HG03159 (cell line): ENCODE data around the gene ADAMTS17.

Source experiments
- ATAC-seq: cut with Tn5 transposase; IDR thresholded peaks from one replicate; pipeline ENCODE4 v1.9.1; 2021; ENCODE audit warnings: mild to moderate bottlenecking, moderate library complexity; ENCODE audit not compliant: unreplicated experiment

ADAMTS17 gene

DNA sequence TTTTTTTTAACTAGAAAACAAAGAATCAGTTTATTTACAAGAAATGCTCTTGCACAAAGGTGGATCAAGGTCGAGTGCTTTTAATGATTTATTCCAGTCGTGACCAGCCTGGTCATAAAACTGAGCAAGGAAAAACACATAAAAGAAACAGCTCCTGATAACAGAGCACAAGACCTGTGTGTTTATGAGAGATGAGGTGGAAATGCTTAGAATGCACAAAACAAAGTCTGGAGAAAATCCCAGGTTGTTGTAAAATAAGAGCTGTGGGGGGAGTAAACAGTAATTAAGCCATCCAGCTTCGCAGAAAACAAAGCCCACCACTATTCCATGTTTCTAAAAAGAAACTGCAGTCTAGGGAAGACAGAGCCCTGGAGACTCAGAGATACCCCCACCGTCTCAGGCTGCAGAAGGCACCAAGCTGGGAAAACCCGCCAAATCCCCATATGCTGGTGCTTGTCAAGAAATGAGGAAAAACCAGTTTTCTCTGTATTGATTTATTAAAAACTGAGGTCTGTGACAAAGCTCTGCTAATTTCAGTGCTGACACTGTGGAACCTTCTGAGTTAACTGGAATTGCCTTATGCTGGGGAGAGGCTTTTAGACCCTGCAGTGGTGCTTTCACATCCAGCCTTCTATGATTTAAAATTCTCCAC is 139.3 kb downstream of the ADAMTS17 start:
- no peak for ATAC-seq

DNA sequence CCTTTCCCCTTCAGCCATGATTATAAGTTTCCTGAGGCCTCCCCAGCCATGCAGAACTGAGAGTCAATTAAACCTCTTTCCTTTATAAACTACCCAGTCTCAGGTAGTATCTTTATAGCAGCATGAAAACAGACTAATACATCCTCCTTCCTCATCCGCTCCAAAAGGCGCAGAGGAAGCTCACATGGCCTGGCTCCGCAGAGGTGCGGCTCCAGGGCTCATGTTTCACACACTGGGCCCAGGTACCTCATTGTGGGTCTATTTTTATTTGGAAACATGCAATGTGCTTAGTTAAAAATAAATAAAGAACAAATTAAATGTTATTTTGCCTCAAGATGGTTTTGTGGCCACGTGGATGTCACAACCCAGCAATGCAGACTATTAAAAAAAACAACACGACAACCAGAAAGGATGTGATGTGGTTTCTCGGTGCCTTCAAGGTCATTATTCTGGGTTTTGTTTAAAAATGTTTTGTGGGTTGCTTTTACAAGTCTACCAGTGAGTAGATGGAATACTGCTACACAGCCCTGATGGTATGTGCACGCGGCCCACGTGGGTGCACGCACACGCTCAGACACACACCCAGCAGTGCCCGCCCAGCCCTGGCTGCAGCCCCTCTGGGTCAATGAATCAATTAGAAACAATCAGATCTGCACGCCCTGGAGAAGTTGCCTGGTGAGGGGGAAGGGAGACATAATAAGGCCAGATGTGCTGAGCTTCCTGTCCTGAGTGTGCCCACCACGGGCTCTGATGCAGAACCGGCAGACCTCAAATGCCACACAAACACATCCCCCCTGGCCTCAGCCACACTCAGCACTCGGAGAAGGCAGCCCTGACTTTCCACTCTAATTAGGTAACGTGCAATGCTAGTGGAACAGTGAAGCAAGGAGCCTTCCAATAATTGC is 140.1 kb downstream of the ADAMTS17 start:
- ATAC-seq = no peak

DNA sequence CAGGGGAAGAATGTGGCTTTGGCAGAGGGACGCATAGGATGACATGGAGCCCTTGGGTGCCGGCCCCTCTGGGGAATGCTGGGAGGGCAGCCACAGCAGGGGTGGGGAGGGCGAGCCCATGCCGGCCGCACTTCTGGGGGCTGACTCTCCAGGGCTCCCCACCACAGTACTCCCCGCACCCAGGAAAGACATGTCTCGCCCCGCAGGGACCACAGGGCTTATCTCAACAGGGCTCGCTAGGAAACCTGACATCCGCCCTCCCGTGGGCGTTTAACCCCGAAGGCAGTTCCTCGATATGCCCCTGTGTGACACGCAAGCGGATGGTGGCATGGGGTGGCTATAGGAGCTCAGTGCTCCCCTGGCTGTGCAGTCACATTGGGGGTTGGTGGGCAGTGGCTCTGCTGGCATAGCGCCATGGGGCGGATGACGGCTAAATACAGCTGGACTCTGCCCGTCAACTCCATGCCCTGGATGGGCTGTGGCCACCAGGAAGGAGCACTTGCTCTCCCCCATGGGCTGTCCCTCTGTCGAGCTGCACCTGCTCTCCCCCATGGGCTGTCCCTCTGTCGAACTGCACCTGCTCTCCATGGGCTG is 141.4 kb downstream of the ADAMTS17 start:
- ATAC-seq = no peak

DNA sequence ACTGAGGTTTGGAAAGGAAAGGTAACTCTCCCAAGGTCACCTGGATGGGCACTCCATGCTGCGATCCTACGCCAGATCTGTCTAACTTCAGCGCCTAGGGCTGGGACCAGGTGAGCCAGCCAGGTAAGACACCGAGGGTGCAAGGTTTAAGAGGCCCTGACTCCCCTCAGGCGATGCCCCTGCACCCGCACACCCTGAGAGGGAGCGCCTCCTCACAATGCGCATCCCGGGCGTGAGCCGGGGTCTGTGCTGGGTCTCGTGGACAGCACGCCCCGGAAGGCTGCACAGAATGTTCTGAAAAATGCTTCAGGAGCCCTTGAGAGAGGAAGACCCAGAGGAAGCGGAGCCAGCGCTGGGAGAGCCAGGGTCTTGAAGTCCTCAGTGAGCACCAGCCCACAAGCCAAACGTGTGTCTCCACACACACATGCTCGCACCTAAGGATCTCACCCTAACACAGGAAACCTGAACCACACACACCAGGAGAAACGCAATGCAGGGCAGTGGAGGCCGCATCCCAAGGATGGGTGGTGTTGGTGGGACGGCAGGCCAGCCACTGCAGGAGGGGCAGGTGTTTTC is 142.0 kb downstream of the ADAMTS17 start:
- ATAC-seq = no peak

DNA sequence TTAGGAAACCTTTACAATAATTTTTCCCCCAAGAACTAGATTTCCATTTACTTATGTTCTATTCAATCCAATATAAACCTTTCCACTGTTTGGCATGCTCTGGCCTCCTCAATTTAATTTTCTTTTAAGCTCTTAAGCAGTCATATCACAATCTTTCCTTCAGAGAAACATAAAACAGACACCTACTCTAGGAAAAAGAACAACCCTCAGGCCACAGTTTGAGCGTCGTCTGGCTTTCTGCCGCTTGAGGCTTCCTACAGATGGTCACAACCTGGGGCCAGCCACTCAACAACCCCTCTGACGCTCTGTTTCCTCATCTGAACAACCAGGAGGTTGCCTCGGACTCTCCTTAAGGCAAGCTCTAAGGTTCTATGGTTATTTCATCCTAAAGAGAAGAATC is 143.3 kb downstream of the ADAMTS17 start:
- no peak for ATAC-seq

DNA sequence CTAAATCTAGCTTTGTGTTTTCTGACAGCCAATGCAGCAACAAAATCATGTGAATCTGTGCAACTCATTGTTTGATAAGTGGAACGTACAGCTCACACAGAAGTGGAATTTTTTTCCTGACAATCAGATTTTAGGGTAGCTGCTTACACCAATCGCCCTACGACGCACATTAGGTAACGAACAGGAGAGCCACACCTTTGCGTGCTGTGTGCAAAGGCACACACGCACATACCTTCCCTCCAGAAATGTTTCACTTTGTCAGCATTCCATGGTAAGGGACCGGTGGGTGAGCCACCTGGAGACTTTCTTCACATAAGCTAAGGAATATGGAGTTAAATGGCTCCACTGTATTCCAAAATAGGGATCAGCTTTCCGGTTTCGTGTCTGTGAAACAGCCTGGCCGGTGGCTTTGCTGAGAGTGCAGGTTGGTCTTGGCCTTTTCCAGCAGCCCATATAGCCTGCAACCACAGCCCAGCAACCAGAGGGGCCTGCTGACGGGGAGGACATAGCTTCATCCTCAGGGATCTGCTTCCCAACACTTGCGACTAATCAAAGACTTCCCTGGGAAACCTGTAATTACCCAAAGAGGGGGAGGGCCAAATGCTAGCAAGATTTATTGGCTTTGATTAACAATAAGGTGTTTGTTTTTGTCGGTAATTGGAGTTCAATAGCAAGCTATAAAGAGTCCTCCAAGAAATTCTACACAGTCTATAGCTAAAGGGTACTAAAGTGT is 145.3 kb downstream of the ADAMTS17 start:
- ATAC-seq = no peak

DNA sequence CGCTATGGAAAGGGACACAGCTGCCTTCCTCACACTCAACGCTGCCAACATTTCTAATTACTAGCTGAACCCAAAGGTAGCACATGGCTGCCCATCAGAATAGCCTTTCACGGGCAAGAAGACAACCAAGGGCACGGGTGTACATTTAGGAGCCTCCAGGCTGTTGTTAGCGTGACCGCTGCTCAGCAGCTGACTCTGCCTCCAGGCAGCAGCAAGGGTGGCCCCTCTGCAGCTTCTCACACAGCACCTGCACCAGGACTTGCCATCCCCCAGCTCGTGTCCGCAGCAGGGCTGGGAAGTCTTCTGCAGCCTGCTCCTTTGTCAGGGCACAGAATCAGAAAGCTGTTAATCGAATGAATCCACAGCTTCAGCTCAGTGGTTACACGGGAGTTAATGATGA is 146.8 kb downstream of the ADAMTS17 start:
- no peak for ATAC-seq

DNA sequence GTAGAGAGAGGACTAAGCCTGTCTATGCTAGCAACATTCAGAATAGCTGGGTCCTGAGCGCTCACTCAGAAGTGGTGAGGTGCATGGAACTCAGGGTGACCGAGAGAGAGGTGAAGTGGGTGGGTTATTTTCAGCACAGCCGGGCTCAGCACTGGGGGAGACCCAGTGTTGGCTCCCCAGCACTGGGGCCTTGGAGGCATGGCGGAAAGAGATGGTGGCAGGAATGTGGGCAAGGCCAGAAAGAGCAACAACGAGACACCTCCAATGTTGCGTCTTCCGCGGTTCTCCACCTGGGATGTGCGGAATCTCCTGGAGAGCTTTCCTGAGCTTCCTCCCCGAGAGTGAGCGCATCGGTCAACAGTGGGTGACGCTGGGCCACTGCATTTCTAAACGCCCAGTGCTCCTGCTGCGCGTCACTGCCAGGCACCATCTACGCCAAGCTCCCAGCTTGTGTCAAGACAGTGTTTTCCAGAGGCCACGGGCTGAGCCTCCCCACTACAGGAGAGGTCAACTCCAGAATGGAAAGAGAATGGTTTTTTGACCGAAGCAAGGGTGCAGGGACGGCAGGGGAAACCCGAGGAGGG is 148.4 kb downstream of the ADAMTS17 start:
- no peak for ATAC-seq

DNA sequence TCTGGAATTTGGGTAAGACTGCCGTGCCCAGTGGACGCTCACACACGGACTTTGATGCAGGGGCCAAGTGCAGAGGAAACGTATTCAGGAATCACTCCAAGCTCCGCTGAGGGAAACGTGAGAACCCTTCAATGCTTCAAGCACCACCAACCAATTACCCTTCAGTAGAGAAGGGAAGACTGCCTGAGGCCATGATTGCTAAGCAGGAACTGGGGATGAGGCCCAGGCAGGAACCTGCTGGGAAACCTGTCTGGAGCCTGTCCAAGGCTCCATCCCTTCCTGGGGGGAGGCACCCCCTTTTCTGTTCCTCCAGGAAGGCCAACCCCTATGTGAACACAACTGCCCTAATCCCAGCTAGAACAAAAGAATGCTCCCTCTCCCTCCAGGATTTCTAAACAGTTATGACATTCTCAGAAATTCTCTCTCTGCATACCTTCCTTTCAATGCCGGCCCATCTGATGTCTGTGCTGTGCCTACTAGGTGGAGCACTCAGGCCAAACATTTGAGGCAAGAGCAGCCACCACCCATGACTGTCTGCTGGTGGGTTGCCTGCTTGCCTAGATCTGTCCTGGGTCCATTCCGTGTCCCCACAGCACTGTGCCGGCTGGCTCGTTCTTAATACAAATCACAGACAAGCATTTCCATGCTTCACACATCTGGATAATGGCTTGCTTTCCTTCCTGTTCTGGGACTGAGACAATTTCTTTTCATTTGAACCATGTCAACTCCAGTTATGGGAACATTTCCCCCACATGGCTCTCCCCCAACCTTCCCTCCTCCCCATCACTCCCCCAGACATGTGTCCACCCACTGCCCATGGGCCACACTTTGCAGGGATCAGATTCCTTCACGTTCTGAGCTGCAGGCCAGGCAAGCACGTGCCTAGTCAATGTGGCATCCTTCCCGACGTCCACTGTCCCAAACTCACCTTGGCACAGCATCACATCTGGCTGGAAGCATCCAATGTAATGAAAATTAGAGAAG is 149.4 kb downstream of the ADAMTS17 start:
- no peak for ATAC-seq

DNA sequence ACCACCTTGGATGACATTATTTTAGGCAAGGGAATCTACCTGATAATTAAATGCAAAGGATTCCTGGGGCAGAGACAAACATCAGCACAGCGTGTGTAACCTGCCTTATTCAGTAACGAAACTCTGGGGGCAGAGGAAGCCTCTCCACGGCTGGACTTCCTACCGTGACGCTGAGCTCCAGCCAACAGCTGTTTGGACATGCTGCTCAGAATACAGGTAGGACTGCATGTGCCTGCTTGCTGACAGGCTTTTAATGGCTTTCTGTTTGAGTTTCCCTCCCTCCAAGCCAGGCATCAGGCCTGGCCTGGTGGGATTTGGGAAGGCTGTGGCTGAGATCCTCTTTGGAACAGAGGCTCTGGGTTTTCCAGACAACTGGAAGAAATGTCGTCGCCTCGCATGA is 150.6 kb downstream of the ADAMTS17 start:
- peak; percentile 69 for ATAC-seq

DNA sequence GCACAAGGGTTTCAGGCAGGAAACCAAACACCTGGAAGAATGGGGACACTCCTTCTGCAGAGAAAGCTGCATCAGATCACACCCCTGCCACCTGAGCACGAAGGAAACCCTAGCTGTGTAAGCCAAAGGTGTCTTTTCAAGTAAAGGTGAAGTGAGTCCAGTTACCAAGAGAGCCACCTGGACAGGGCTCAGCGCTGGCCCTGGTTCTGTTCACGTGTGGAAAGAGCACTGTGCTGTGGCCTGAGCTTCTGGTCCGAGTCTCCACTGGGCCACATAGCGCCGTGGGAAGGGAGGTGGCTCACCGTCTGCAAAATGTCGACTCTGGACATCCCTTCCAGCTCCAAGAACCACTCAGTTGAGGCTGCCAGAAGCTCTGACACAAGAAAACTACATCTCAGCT is 151.1 kb downstream of the ADAMTS17 start:
- no peak for ATAC-seq

DNA sequence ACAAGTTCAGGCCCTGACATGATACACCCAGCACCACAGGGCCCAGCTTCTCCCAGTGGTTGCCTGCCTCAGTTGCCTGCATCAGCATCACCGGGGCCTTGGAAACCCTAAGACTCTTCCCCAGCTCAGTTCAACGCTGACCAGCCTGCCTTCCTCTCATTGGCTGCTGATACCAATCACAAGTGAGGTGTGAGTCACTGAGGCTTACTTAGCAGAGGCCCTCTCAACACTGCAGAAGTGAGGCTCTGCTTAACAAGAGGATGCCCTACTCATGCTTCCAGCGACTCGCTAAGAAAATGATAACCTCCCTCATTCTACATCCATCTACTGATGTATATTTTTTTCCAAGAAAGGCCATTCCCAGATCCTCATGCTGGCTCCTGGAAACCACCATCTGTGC is 151.9 kb downstream of the ADAMTS17 start:
- ATAC-seq = no peak

DNA sequence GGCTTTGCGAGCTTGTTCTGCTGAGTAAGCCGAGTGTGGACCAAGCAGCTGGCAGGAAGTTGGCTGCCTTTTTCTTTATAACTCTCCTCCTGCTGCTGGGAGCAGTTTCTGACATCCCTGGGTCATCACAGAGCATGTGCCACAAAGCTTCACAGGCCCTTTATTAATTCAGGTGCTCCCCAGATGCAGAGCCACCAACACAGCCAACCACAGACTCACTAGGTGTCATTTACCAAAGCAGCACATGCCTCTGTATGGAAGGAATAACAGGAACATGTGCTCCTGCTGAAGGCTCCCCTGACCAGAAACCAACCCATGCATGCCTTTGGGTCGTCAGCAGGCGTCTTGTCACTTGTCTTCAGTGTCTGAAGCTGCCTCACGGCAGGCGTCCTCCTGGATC is 152.5 kb downstream of the ADAMTS17 start:
- no peak for ATAC-seq

DNA sequence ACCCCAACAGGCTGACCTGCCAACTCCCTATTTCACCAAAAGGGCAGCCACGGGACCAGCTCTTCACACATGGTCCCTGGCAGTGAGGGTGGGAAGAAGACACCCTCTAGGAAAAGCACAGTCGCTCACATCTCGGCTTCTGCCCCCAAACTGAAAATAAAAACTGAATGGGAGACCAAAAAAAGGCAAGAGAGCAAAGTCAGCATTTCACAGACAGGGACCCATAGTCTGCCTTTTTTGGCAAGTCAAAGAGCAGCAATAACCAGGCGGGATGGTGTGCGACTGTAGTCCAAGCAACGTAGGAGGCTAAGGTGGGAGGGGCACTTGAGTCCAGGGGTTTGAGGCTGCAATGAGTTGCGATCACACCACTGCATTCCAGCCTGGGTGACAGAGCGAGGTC is 154.1 kb downstream of the ADAMTS17 start:
- no peak for ATAC-seq

DNA sequence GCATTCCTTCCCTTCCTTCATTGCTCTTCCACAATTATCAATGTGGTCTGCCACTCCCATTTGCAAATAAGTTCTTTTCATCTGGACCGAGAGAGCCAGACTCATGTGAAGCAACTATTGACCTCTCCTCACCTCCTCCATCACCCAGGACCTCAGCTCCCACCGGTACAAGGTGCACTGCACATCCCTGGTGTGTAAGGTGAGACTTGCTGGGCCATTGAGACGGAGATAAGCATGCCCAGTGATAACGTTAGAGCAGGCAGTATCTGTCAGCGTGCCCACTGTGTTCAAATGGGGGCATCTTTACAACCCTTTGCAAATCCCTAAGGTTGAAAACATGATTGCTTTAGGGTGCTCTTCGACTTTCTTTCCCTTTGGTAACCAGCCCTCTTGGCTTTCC is 154.8 kb downstream of the ADAMTS17 start:
- ATAC-seq = no peak

DNA sequence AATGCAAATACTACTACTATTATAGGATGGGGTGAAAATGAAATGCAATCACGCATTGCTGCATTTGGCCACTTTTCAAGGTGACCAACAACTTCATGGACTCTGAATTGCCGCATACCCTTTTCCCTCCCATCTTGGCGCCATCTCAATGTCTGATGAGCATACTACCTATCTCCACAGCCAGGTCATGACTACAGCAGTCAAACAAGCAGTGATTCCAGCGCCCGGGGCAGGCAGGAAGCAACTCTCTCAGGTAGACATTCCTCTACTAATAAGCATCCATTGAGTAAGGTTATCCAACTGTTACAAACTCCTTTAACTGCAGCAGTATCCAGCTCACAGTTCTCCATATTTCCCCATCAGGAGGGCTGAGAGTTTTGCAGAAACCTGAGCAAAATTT is 155.4 kb downstream of the ADAMTS17 start:
- ATAC-seq = no peak

DNA sequence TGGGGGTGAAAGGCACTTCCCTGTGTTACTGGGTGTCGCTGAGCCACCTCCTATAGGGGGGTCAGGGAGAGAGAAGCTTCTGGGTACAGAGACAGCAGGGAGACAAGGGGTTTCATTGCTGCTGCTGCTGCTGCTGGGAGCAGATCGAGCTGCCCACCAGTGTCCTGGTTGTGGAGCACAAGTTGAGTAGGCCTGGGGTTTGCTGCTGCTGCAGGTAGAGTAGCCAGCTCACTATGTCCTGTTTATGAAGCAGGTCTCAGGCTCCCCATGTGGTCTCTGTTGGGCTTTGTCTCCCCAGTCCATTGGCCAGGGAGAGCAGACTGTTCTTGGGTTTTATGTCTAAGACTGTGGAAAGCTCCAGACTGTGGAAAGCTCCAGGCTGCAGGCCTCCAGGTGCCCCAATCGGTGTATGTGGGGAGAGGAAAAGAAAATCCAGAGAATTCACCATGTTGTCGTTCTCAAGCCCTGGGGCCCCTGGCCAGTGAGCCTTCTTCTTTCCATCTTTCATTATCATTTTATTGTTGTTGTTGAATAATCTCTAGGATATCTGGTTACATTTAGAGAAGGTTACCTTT is 157.8 kb downstream of the ADAMTS17 start:
- ATAC-seq = no peak

DNA sequence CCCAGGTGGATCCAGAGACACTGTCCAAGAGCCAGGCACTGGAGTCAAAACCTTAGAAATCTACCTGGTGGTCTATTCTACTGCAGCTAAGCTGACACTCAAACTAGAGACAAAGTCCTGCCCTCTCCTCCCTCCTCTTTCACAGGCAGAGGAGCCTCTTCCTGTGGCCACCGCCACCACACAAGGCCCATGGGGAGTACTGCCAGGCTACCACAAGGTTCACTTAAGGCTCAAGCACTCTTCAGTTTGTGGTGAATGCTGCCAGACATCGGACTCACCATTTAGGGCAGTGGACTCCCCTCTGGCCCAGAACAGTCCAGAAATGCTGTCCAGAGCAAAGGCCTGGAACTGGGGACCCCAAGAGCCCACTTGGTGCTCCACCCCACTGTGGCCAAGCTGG is 160.9 kb downstream of the ADAMTS17 start:
- no peak for ATAC-seq
